HepG2 (cell line): Measurements from ENCODE around the gene PLEKHA5. TPM values are rescaled to one million over a fixed set of nuclear protein-coding genes. Genes with fewer than 3 reads are reported as not detected.

Experiments used
- ATAC-seq: fragments of 200-7000 bp; cut with Tn5 transposase; 3 replicates; pipeline ENCODE4 v1.9.1; 2020; ENCODE audit warnings: mild to moderate bottlenecking, moderate library complexity
- BruUV-seq: library from RNA; stranded (reverse); fragments of 400-500 nt; replicated peaks from 2 replicates; lab custom pipeline; 2021; lab: Mats Ljungman, UMichigan
- CTCF ChIA-PET: fragments of 300-600 bp; formaldehyde crosslinking; extraction: SDS; loops from one replicate; lab custom pipeline; 2021; ENCODE audit warnings: low total read pairs, inconsistent platforms, low intra/inter-chr PET ratio; lab: Yijun Ruan, JAX
- POLR2A ChIA-PET: fragments of 350-600 bp; sonication (Branson Sonifier 250); formaldehyde crosslinking; loops from one replicate; lab custom pipeline; 2020; ENCODE audit warnings: antibody characterized with exemption, inconsistent platforms; lab: Yijun Ruan, JAX
- DNase-seq: peaks from one replicate; pipeline ENCODE4 v3.0.0-alpha.2; 2015; ENCODE audit warnings: low spot score
- FAIRE-seq: peaks from 3 replicates; lab custom pipeline; 2011; peaks lifted over from hg19 to GRCh38; lab: Jason Lieb, UNC
- H2AFZ ChIP-seq: one replicate; pipeline ENCODE4 v1.6.1; 2011; ENCODE audit warnings: low read length, inconsistent platforms
- H3K27ac ChIP-seq: fragments of 300-600 bp; 3 replicates; pipeline ENCODE4 v1.8.0; 2011; ENCODE audit warnings: mixed run types, mild to moderate bottlenecking, mixed read lengths, low read length, inconsistent platforms; ENCODE audit not compliant: insufficient read depth; ENCODE audit errors: extremely low read length
- H3K27me3 ChIP-seq, 2 experiments: fragments of 200-600 bp in 1 of 2; 2 replicates in 1 of 2; 3 replicates in 1 of 2; pipeline versions ENCODE4 v1.6.0 to v1.8.0; 2011; ENCODE audit warnings: low read length in 2 of 2, mild to moderate bottlenecking in 2 of 2, moderate library complexity in 2 of 2, inconsistent platforms in 1 of 2; ENCODE audit not compliant: insufficient read depth in 2 of 2, control insufficient read depth in 1 of 2
- H3K36me3 ChIP-seq, 2 experiments: fragments of 200-600 bp in 1 of 2; replicated peaks in 1 of 2; 2 replicates in 1 of 2; 3 replicates in 1 of 2; pipeline versions ENCODE4 v1.5.1 to v1.8.0; 2011; ENCODE audit warnings: low read length in 2 of 2, inconsistent platforms in 1 of 2; ENCODE audit not compliant: insufficient read depth in 2 of 2, control insufficient read depth in 1 of 2
- H3K4me1 ChIP-seq: 2 replicates; pipeline ENCODE4 v1.5.1; 2012; ENCODE audit warnings: low read length, inconsistent platforms; ENCODE audit not compliant: insufficient read depth
- H3K4me2 ChIP-seq: 2 replicates; pipeline ENCODE4 v1.6.0; 2011; ENCODE audit warnings: low read depth, low read length, inconsistent platforms
- H3K4me3 ChIP-seq, 3 experiments: fragments of 200-600 bp in 1 of 3; sonication (generic), shearing (Covaris generic) in 1 of 3; replicated peaks in 1 of 3; 2 replicates each; pipeline ENCODE4 v1.5.1; 2011 to 2016; ENCODE audit warnings: low read length in 3 of 3, inconsistent platforms in 2 of 3, low read depth in 2 of 3, mild to moderate bottlenecking in 2 of 3, control low read depth in 1 of 3, mixed read lengths in 1 of 3; ENCODE audit not compliant: insufficient read depth in 1 of 3
- H3K79me2 ChIP-seq: one replicate; pipeline ENCODE4 v1.6.1; 2011; ENCODE audit warnings: low read length, inconsistent platforms; ENCODE audit not compliant: insufficient read depth
- H3K9ac ChIP-seq: 2 replicates; pipeline ENCODE4 v1.6.0; 2011; ENCODE audit warnings: mild to moderate bottlenecking, low read depth, low read length, inconsistent platforms; ENCODE audit not compliant: insufficient read depth
- H3K9me3 ChIP-seq: 2 replicates; pipeline ENCODE4 v1.5.1; 2012; ENCODE audit warnings: mild to moderate bottlenecking, low read length
- H4K20me1 ChIP-seq: 2 replicates; pipeline ENCODE4 v1.6.0; 2011; ENCODE audit warnings: inconsistent platforms, mild to moderate bottlenecking, low read length, moderate library complexity; ENCODE audit not compliant: insufficient read depth
- AKAP8 ChIP-seq: sonication (generic); formaldehyde crosslinking; IDR thresholded peaks from 2 replicates; pipeline ENCODE4 v1.5.1; 2020; ENCODE audit warnings: mild to moderate bottlenecking, missing genetic modification reagents
- HDAC6 ChIP-seq: fragments of 200-600 bp; sonication (generic); IDR thresholded peaks from 2 replicates; pipeline ENCODE4 v1.7.0; 2017; ENCODE audit warnings: mild to moderate bottlenecking, antibody characterized with exemption, low read length, low read depth
- PRDM10 ChIP-seq: sonication (generic); formaldehyde crosslinking; IDR thresholded peaks from 2 replicates; pipeline ENCODE4 v1.4.0; 2020; ENCODE audit warnings: low read depth, missing genetic modification reagents
- ZBTB7A ChIP-seq: sonication (generic); formaldehyde crosslinking; IDR thresholded peaks from 2 replicates; pipeline ENCODE4 v1.8.0; 2022; ENCODE audit warnings: mild to moderate bottlenecking, missing genetic modification reagents
- WGBS: methylation state at CpG from one replicate; pipeline ENCODE4 v1.1.6; 2017; ENCODE audit warnings: low lambda C conversion rate; 5-methylcytosine and 5-hydroxymethylcytosine counted together
- in situ Hi-C: cut with HindIII; loops from 2 replicates; pipeline ENCODE4 v1.10.0; 2017; ENCODE audit warnings: low pct_unique_long_range_greater_than_20kb; ENCODE audit not compliant: extremely low pct_ligation_motif_present
- intact Hi-C: fragments of 100-400 bp; cut with micrococcal nuclease; formaldehyde crosslinking; loops from one replicate; pipeline ENCODE4 v1.10.0; 2022; ENCODE audit not compliant: unreplicated experiment
- polyA plus RNA-seq, 8 experiments: library from polyadenylated mRNA; depleted of rRNA in 3 of 8; stranded (reverse) in 7 of 8; unstranded in 1 of 8; fragments of >200 nt; fragmentation: Illumina TruSeq in 4 of 8; extraction: Trizol in 4 of 8; gene quantifications; 2 replicates each; pipeline versions ENCODE4 v1.2.1 to v1.2.3, GENCODE V29; 2011 to 2016; ENCODE audit warnings: low read depth in 4 of 8, missing spikeins in 1 of 8, mixed read lengths in 1 of 8; ENCODE audit not compliant: insufficient read depth in 1 of 8
- total RNA-seq, 5 experiments: library from RNA; depleted of rRNA; stranded (reverse); fragments of >200 nt; fragmentation: Illumina TruSeq; extraction: Trizol; gene quantifications; 2 replicates each; pipeline ENCODE4 v1.2.3, GENCODE V29; 2016; ENCODE audit warnings: low read depth in 1 of 5
- TF ChIP-seq, protein P1 (sequence below): sonication (generic); formaldehyde crosslinking; IDR thresholded peaks from 2 replicates; pipeline ENCODE4 v1.4.0; 2020; ENCODE audit warnings: missing genetic modification reagents; ENCODE audit errors: not compliant biosample characterization

Gene PLEKHA5
- total and polyA plus RNA-seq, 2 of the 13 experiments (the other 11 are each of a cell fraction or from before 2014, with no cell fraction given): 4.2 to 15.4 TPM

GRCh38 chr12:19192710-19193109 lies 63.2 kb downstream of the PLEKHA5 start:
- no TSS peak for BruUV-seq
- no peaks in the 10 kb centered on the region for H3K36me3 ChIP-seq
- FAIRE-seq: no peak
- no peak overlapping the region for H2AFZ ChIP-seq
- no peak overlapping the region for H3K4me3 ChIP-seq
- H3K4me2 ChIP-seq: no peak overlapping the region
- peaks cover 13% of the 10 kb centered on the region; the same call in 1 of the 2 replicates for H3K4me1 ChIP-seq
- no peak for ATAC-seq
- 89% methylated on average over 1 of the region's 1 CpG for WGBS
- no peaks in the 10 kb centered on the region for H3K9me3 ChIP-seq
- intact Hi-C loops: no loop called here
- CTCF ChIA-PET: no interaction called here
- no peaks in the 10 kb centered on the region for H3K79me2 ChIP-seq
- H3K27ac ChIP-seq: no peak overlapping the region
- no peak for DNase-seq
- H3K27me3 ChIP-seq: no peaks in the 10 kb centered on the region
- no peak overlapping the region for H3K9ac ChIP-seq
- POLR2A ChIA-PET: no interaction called here
- H4K20me1 ChIP-seq: no peaks in the 10 kb centered on the region
- TF ChIP-seq PRDM10 (CRISPR knock-in tag) (no peak), AKAP8 (CRISPR knock-in tag) (no peak), ZBTB7A (no peak), HDAC6 (no peak)
- TF ChIP-seq, protein P1, sequence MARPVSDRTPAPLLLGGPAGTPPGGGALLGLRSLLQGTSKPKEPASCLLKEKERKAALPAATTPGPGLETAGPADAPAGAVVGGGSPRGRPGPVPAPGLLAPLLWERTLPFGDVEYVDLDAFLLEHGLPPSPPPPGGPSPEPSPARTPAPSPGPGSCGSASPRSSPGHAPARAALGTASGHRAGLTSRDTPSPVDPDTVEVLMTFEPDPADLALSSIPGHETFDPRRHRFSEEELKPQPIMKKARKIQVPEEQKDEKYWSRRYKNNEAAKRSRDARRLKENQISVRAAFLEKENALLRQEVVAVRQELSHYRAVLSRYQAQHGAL (CRISPR knock-in tag): no peak
- TF ChIP-seq, all 625 proteins: peak for 0
- in situ Hi-C loops: loop anchor here (25.0 kb wide), 1 partner anchor 755 kb away; no protein-coding TSS in a partner anchor
